ENCODE results near the gene SUSD4. TPM values are rescaled to one million over a fixed set of nuclear protein-coding genes. Genes with fewer than 3 reads are reported as not detected.
"Not testable (repeated sequence)": the region's sequence is repeated elsewhere in the genome, so short reads cannot be mapped to it uniquely, and the experiment has no call there.

SUSD4 gene
- total RNA-seq, 1 donor from 2014 or later: 42.2 TPM

GRCh38 chr1:223288826-223289225 lies 75.2 kb downstream of the SUSD4 start:
- no peak for ATAC-seq

- no peak for ATAC-seq
Observed at GRCh38 chr1:223285452-223285851, 78.5 kb downstream of the SUSD4 start.

- not testable (repeated sequence) for ATAC-seq
Observed at GRCh38 chr1:223283697-223284096, 80.3 kb downstream of the SUSD4 start.

GRCh38 chr1:223278311-223278710 lies 85.7 kb downstream of the SUSD4 start:
- ATAC-seq: not testable (repeated sequence)

- ATAC-seq: no peak
Observed at GRCh38 chr1:223276029-223276428, 87.9 kb downstream of the SUSD4 start.

- ATAC-seq: no peak
Observed at GRCh38 chr1:223273511-223273910, 90.5 kb downstream of the SUSD4 start.

- ATAC-seq: no peak
Observed at GRCh38 chr1:223271085-223271781, 92.7 kb downstream of the SUSD4 start.

- no peak for ATAC-seq
Observed at GRCh38 chr1:223270155-223270554, 93.8 kb downstream of the SUSD4 start.

- no peak for ATAC-seq
Observed at GRCh38 chr1:223269006-223269405, 95.0 kb downstream of the SUSD4 start.

- ATAC-seq: no peak
Observed at GRCh38 chr1:223266632-223267172, 97.3 kb downstream of the SUSD4 start.

- no peak for ATAC-seq
Observed at GRCh38 chr1:223264983-223265908, 98.7 kb downstream of the SUSD4 start.

GRCh38 chr1:223264529-223264928 lies 99.4 kb downstream of the SUSD4 start:
- ATAC-seq: no peak

GRCh38 chr1:223261914-223262313 lies 102.1 kb downstream of the SUSD4 start:
- ATAC-seq: no peak

GRCh38 chr1:223260712-223261111 lies 103.3 kb downstream of the SUSD4 start:
- ATAC-seq: no peak

- no peak for ATAC-seq
Observed at GRCh38 chr1:223259462-223259861, 104.5 kb downstream of the SUSD4 start.

GRCh38 chr1:223258751-223259198 lies 105.2 kb downstream of the SUSD4 start:
- peak; percentile 76 for ATAC-seq

GRCh38 chr1:223257856-223258550 lies 106.0 kb downstream of the SUSD4 start:
- ATAC-seq: no peak

GRCh38 chr1:223256034-223256433 lies 107.9 kb downstream of the SUSD4 start:
- peak; percentile 93 for ATAC-seq

GRCh38 chr1:223253916-223254315 lies 110.1 kb downstream of the SUSD4 start:
- ATAC-seq: no peak

- not testable (repeated sequence) for ATAC-seq
Observed at GRCh38 chr1:223251387-223251786, 112.6 kb downstream of the SUSD4 start.

- ATAC-seq: no peak
Observed at GRCh38 chr1:223250632-223251015, 113.4 kb downstream of the SUSD4 start.

- peak; percentile 97 for ATAC-seq
Observed at GRCh38 chr1:223249854-223250631, 113.9 kb downstream of the SUSD4 start.

Measured in esophagus mucosa (tissue), 1 donor.